Keratinocyte (primary cell): ENCODE data around the gene SUGT1. TPM values are rescaled to one million over a fixed set of nuclear protein-coding genes. Genes with fewer than 3 reads are reported as not detected.

Experiments used
- DNase-seq: peaks from one replicate; pipeline ENCODE4 v3.0.0-alpha.2; 2011; ENCODE audit warnings: low read depth, missing footprints, low spot score
- FAIRE-seq: peaks from 2 replicates; lab custom pipeline; 2011; peaks lifted over from hg19 to GRCh38; lab: Jason Lieb, UNC
- H2AFZ ChIP-seq: 2 replicates; pipeline ENCODE4 v1.6.0; 2012; ENCODE audit warnings: low read length, control low read depth, inconsistent platforms; ENCODE audit not compliant: control insufficient read depth
- H3K27ac ChIP-seq: 2 replicates; pipeline ENCODE4 v1.5.1; 2011; ENCODE audit warnings: low read length; ENCODE audit not compliant: control insufficient read depth, insufficient read depth
- H3K27me3 ChIP-seq: 3 replicates; pipeline ENCODE4 v1.6.0; 2011; ENCODE audit warnings: low read length; ENCODE audit not compliant: control insufficient read depth, insufficient read depth; ENCODE audit errors: extremely low read depth
- H3K36me3 ChIP-seq, 2 experiments: 2 replicates in 1 of 2; 3 replicates in 1 of 2; pipeline ENCODE4 v1.5.1; 2011; ENCODE audit warnings: low read length in 2 of 2, mild to moderate bottlenecking in 1 of 2; ENCODE audit not compliant: control insufficient read depth in 2 of 2, insufficient read depth in 2 of 2; ENCODE audit errors: extremely low read depth in 1 of 2
- H3K4me1 ChIP-seq: 3 replicates; pipeline ENCODE4 v1.5.1; 2011; ENCODE audit warnings: low read length; ENCODE audit not compliant: control insufficient read depth, insufficient read depth; ENCODE audit errors: extremely low read depth
- H3K4me2 ChIP-seq: 3 replicates; pipeline ENCODE4 v1.6.0; 2011; ENCODE audit warnings: low read depth, low read length; ENCODE audit not compliant: control insufficient read depth, insufficient read depth; ENCODE audit errors: extremely low read depth
- H3K4me3 ChIP-seq, 3 experiments: fragments of 200-600 bp in 1 of 3; sonication (generic) in 1 of 3; 2 replicates in 2 of 3; 3 replicates in 1 of 3; pipeline ENCODE4 v1.5.1; 2011 to 2016; ENCODE audit warnings: low read length in 3 of 3, mild to moderate bottlenecking in 3 of 3, control low read depth in 2 of 3, inconsistent platforms in 1 of 3, low read depth in 1 of 3, mixed read lengths in 1 of 3, mixed run types in 1 of 3, moderate library complexity in 1 of 3; ENCODE audit not compliant: control insufficient read depth in 2 of 3, insufficient read depth in 2 of 3; ENCODE audit errors: extremely low read depth in 1 of 3
- H3K79me2 ChIP-seq: 2 replicates; pipeline ENCODE4 v1.6.0; 2012; ENCODE audit warnings: low read length; ENCODE audit not compliant: control insufficient read depth, insufficient read depth
- H3K9ac ChIP-seq: 3 replicates; pipeline ENCODE4 v1.6.0; 2011; ENCODE audit warnings: low read length; ENCODE audit not compliant: control insufficient read depth, insufficient read depth; ENCODE audit errors: extremely low read depth
- H3K9me1 ChIP-seq: 3 replicates; pipeline ENCODE4 v1.6.0; 2011; ENCODE audit warnings: low read length; ENCODE audit not compliant: control insufficient read depth, insufficient read depth; ENCODE audit errors: extremely low read depth
- H3K9me3 ChIP-seq: 2 replicates; pipeline ENCODE4 v1.5.1; 2012; ENCODE audit warnings: low read depth, low read length; ENCODE audit not compliant: control insufficient read depth
- H4K20me1 ChIP-seq: 3 replicates; pipeline ENCODE4 v1.6.0; 2011; ENCODE audit warnings: low read length; ENCODE audit not compliant: control insufficient read depth, insufficient read depth; ENCODE audit errors: extremely low read depth
- CTCF ChIP-seq, 3 experiments: IDR thresholded peaks in 1 of 3; conservative IDR thresholded peaks in 1 of 3; optimal IDR thresholded peaks in 1 of 3; 2 replicates in 2 of 3; 3 replicates in 1 of 3; pipeline versions ENCODE3 to v1.5.1; 2011; ENCODE audit warnings: low read length in 3 of 3, mild to moderate bottlenecking in 3 of 3, moderate library complexity in 2 of 3, control low read depth in 1 of 3, inconsistent platforms in 1 of 3; ENCODE audit not compliant: insufficient read depth in 2 of 3; ENCODE audit errors: extremely low read depth in 1 of 3
- EZH2 ChIP-seq: IDR thresholded peaks from one replicate; pipeline ENCODE4 v1.6.1; 2012; ENCODE audit warnings: inconsistent platforms, mild to moderate bottlenecking, low read length, moderate library complexity
- dilution Hi-C: fragments of 300-500 bp; cut with MboI; formaldehyde crosslinking; loops from one replicate; pipeline ENCODE4 v1.7.0; 2020; ENCODE audit warnings: low sequenced_read_pairs; ENCODE audit not compliant: extremely low pct_ligation_motif_present
- polyA plus RNA-seq, 5 experiments: library from polyadenylated mRNA; depleted of rRNA in 3 of 5; stranded (reverse) in 3 of 5; stranded (forward) in 1 of 5; unstranded in 1 of 5; fragments of >200 nt; gene quantifications; 1 replicate in 1 of 5; 2 replicates in 3 of 5; 3 replicates in 1 of 5; pipeline versions ENCODE4 v1.2.1 to v1.2.3, GENCODE V29; 2011 to 2012; ENCODE audit warnings: missing spikeins in 2 of 5, low read depth in 1 of 5, low replicate concordance in 1 of 5

Gene SUGT1
- polyA plus RNA-seq, 1 donor (not counting 4 experiments of a cell fraction or from before 2014, with no cell fraction given) = 43.9 TPM

- no peak for TF ChIP-seq CTCF (optimal IDR thresholded peaks at IDR 0.05 in 1 of 3, IDR thresholded peaks at IDR 0.05 in 1 of 3, conservative IDR thresholded peaks at IDR 0.05 in 1 of 3; ENCODE audit: extremely low read depth in 1 of 3, insufficient read depth in 2 of 3, low read length in 3 of 3)
- TF ChIP-seq EZH2 = no peak
- Histone ChIP-seq H3K4me1 (no peaks in the 10 kb centered on the region), H3K4me2 (no peak overlapping the region), H3K27me3 (peaks cover 21% of the 10 kb centered on the region), H3K4me3 (no peak overlapping the region), H3K9ac (no peak overlapping the region), H4K20me1 (no peaks in the 10 kb centered on the region), H3K9me1 (no peaks in the 10 kb centered on the region), H3K9me3 (no peaks in the 10 kb centered on the region), H3K27ac (no peak overlapping the region), H3K36me3 (no peaks in the 10 kb centered on the region), H3K79me2 (no peaks in the 10 kb centered on the region), H2AFZ (no peak overlapping the region)
- FAIRE-seq = no peak
- dilution Hi-C loops = no loop called here
- DNase-seq = no peak
Observed at GRCh38 chr13:52743988-52744387, 91.4 kb downstream of the SUGT1 start.

GRCh38 chr13:52744842-52745375, 92.3 kb downstream of the SUGT1 start:
- dilution Hi-C loops = no loop called here

More at GRCh38 chr13:52744842-52745375, 92.3 kb downstream of the SUGT1 start:
- Histone ChIP-seq H3K4me2 (no peak overlapping the region), H3K36me3 (no peaks in the 10 kb centered on the region), H3K9me3 (no peaks in the 10 kb centered on the region), H3K9ac (no peak overlapping the region), H4K20me1 (no peaks in the 10 kb centered on the region), H3K4me3 (no peak overlapping the region), H3K79me2 (no peaks in the 10 kb centered on the region), H3K27ac (no peak overlapping the region), H3K27me3 (peaks cover 12% of the 10 kb centered on the region), H3K4me1 (no peaks in the 10 kb centered on the region), H3K9me1 (no peaks in the 10 kb centered on the region), H2AFZ (no peak overlapping the region)
- TF ChIP-seq CTCF (optimal IDR thresholded peaks at IDR 0.05 in 1 of 3, IDR thresholded peaks at IDR 0.05 in 1 of 3, conservative IDR thresholded peaks at IDR 0.05 in 1 of 3; ENCODE audit: extremely low read depth in 1 of 3, insufficient read depth in 2 of 3, low read length in 3 of 3) (no peak), EZH2 (no peak)
- DNase-seq (no peak), FAIRE-seq (no peak)
